H9 (cell line): Measurements from ENCODE around the gene ENPP1. TPM values are rescaled to one million over a fixed set of nuclear protein-coding genes. Genes with fewer than 3 reads are reported as not detected.

Source experiments
- DNase-seq: peaks from one replicate; pipeline ENCODE4 v3.0.0-alpha.2; 2017
- H2AFZ ChIP-seq: one replicate; pipeline ENCODE4 v1.6.1; 2013; ENCODE audit warnings: mild to moderate bottlenecking, low read length, control low read depth, moderate library complexity
- H2AK5ac ChIP-seq: 2 replicates; pipeline ENCODE4 v1.6.1; 2013; ENCODE audit warnings: low read length, control low read depth, mixed read lengths; ENCODE audit not compliant: insufficient read length
- H2BK120ac ChIP-seq: one replicate; pipeline ENCODE4 v1.6.1; 2013; ENCODE audit warnings: low read depth, mild to moderate bottlenecking, low read length, control low read depth, inconsistent platforms; ENCODE audit not compliant: poor library complexity, severe bottlenecking
- H2BK12ac ChIP-seq: 2 replicates; pipeline ENCODE4 v1.6.1; 2013; ENCODE audit warnings: low read length, control low read depth, mixed read lengths, low read depth; ENCODE audit not compliant: insufficient read length
- H2BK15ac ChIP-seq: 2 replicates; pipeline ENCODE4 v1.6.1; 2013; ENCODE audit warnings: low read depth, low read length, control low read depth
- H2BK20ac ChIP-seq: one replicate; pipeline ENCODE4 v1.6.1; 2013; ENCODE audit warnings: low read depth, mild to moderate bottlenecking, low read length, control low read depth, inconsistent platforms; ENCODE audit not compliant: poor library complexity, severe bottlenecking
- H2BK5ac ChIP-seq: 2 replicates; pipeline ENCODE4 v1.6.1; 2013; ENCODE audit warnings: low read length, control low read depth, mixed read lengths; ENCODE audit not compliant: insufficient read length
- H3K14ac ChIP-seq: 2 replicates; pipeline ENCODE4 v1.6.1; 2013; ENCODE audit warnings: low read length, control low read depth; ENCODE audit not compliant: insufficient read depth
- H3K18ac ChIP-seq: 2 replicates; pipeline ENCODE4 v1.6.1; 2013; ENCODE audit warnings: low read depth, mild to moderate bottlenecking, mixed read lengths, low read length, control low read depth; ENCODE audit not compliant: insufficient read length
- H3K23ac ChIP-seq: 2 replicates; pipeline ENCODE4 v1.6.1; 2013; ENCODE audit warnings: low read length, control low read depth, mixed read lengths, low read depth; ENCODE audit not compliant: insufficient read length
- H3K23me2 ChIP-seq: 2 replicates; pipeline ENCODE4 v1.6.1; 2013; ENCODE audit warnings: low read depth, mild to moderate bottlenecking, mixed read lengths, low read length, control low read depth; ENCODE audit not compliant: insufficient read length, poor library complexity, severe bottlenecking
- H3K27ac ChIP-seq: 2 replicates; pipeline ENCODE4 v1.5.1; 2013; ENCODE audit warnings: low read length, control low read depth, mixed read lengths, low read depth; ENCODE audit not compliant: insufficient read length
- H3K27me3 ChIP-seq: 2 replicates; pipeline ENCODE4 v1.6.1; 2013; ENCODE audit warnings: low read length, control low read depth, inconsistent platforms; ENCODE audit not compliant: insufficient read depth
- H3K4ac ChIP-seq: 2 replicates; pipeline ENCODE4 v1.6.1; 2013; ENCODE audit warnings: low read depth, mild to moderate bottlenecking, control low read depth, inconsistent platforms, low read length, moderate library complexity
- H3K4me1 ChIP-seq: 2 replicates; pipeline ENCODE4 v1.6.1; 2013; ENCODE audit warnings: low read length, control low read depth, inconsistent platforms; ENCODE audit not compliant: insufficient read depth
- H3K4me2 ChIP-seq: 2 replicates; pipeline ENCODE4 v1.6.1; 2013; ENCODE audit warnings: low read length, control low read depth, mixed read lengths; ENCODE audit not compliant: insufficient read length, insufficient read depth
- H3K56ac ChIP-seq: 2 replicates; pipeline ENCODE4 v1.6.1; 2013; ENCODE audit warnings: low read depth, mild to moderate bottlenecking, mixed read lengths, low read length, control low read depth; ENCODE audit not compliant: insufficient read length
- H3K79me1 ChIP-seq: 2 replicates; pipeline ENCODE4 v1.6.1; 2013; ENCODE audit warnings: low read depth, mild to moderate bottlenecking, moderate library complexity, low read length, control low read depth, inconsistent platforms; ENCODE audit not compliant: insufficient read depth, poor library complexity, severe bottlenecking
- H3K79me2 ChIP-seq: 2 replicates; pipeline ENCODE4 v1.6.1; 2013; ENCODE audit warnings: low read length, control low read depth, inconsistent platforms; ENCODE audit not compliant: insufficient read depth
- H3K9ac ChIP-seq: 2 replicates; pipeline ENCODE4 v1.6.1; 2013; ENCODE audit warnings: low read length, control low read depth, mixed read lengths; ENCODE audit not compliant: insufficient read length; ENCODE audit errors: extremely low read depth
- H3K9me3 ChIP-seq: one replicate; pipeline ENCODE4 v1.6.1; 2013; ENCODE audit warnings: low read depth, low read length, inconsistent platforms; ENCODE audit not compliant: control insufficient read depth
- H3T11ph ChIP-seq: one replicate; pipeline ENCODE4 v1.6.1; 2013; ENCODE audit warnings: mild to moderate bottlenecking, low read length, control low read depth, inconsistent platforms
- H4K20me1 ChIP-seq: one replicate; pipeline ENCODE4 v1.6.1; 2013; ENCODE audit not compliant: control insufficient read depth, insufficient read length, insufficient read depth
- H4K5ac ChIP-seq: 2 replicates; pipeline ENCODE4 v1.6.1; 2013; ENCODE audit warnings: low read depth, mild to moderate bottlenecking, mixed read lengths, low read length, control low read depth; ENCODE audit not compliant: insufficient read length
- H4K8ac ChIP-seq: replicated peaks from 2 replicates; pipeline ENCODE4 v1.6.1; 2013; ENCODE audit warnings: low read length, control low read depth, mixed read lengths, low read depth; ENCODE audit not compliant: insufficient read length
- H4K91ac ChIP-seq: 2 replicates; pipeline ENCODE4 v1.6.1; 2013; ENCODE audit warnings: low read depth, mild to moderate bottlenecking, moderate library complexity, mixed read lengths, low read length, control low read depth; ENCODE audit not compliant: insufficient read length
- H3K27ac Mint-ChIP-seq, 3 experiments: 2 replicates in 2 of 3; 3 replicates in 1 of 3; pipeline ENCODE4 v1.8.0; 2020 to 2021; ENCODE audit warnings: mixed read lengths in 3 of 3, mild to moderate bottlenecking in 1 of 3, moderate library complexity in 1 of 3
- H3K27me3 Mint-ChIP-seq: 2 replicates; pipeline ENCODE4 v1.8.0; 2021; ENCODE audit warnings: low read depth, mild to moderate bottlenecking, moderate library complexity, mixed read lengths
- H3K36me3 Mint-ChIP-seq, 3 experiments: 2 replicates in 2 of 3; 3 replicates in 1 of 3; pipeline ENCODE4 v1.8.0; 2020 to 2021; ENCODE audit warnings: low read depth in 3 of 3, mixed read lengths in 3 of 3; ENCODE audit not compliant: insufficient read depth in 1 of 3
- H3K4me1 Mint-ChIP-seq, 2 experiments: 2 replicates each; pipeline ENCODE4 v1.8.0; 2020; ENCODE audit warnings: mixed read lengths in 2 of 2
- H3K4me3 Mint-ChIP-seq, 2 experiments: 2 replicates in 1 of 2; 3 replicates in 1 of 2; pipeline ENCODE4 v1.8.0; 2020 to 2021; ENCODE audit warnings: mild to moderate bottlenecking in 2 of 2, mixed read lengths in 2 of 2, moderate library complexity in 1 of 2
- H3K9me3 Mint-ChIP-seq, 2 experiments: 2 replicates in 1 of 2; 3 replicates in 1 of 2; pipeline ENCODE4 v1.8.0; 2020; ENCODE audit warnings: mild to moderate bottlenecking in 2 of 2, mixed read lengths in 2 of 2, moderate library complexity in 1 of 2
- WGBS: extraction: QIAGEN DNeasy Blood & Tissue Kit; methylation state at CpG from one replicate; pipeline ENCODE4 v1.1.7; 2013; ENCODE audit warnings: missing lambda C conversion rate, low lambda C conversion rate, mixed read lengths; ENCODE audit not compliant: insufficient read length; ENCODE audit errors: extremely low coverage; 5-methylcytosine and 5-hydroxymethylcytosine counted together
- total RNA-seq: library from RNA; stranded (reverse); gene quantifications from 2 replicates; pipeline ENCODE4 v1.2.1, GENCODE V29; 2021
- TF ChIP-seq, protein P1 (sequence below): fragments of 200-600 bp; sonication (generic); conservative IDR thresholded peaks from 3 replicates; pipeline ENCODE4 v1.8.0; 2021; ENCODE audit warnings: antibody characterized with exemption, mild to moderate bottlenecking

The ENPP1 gene
- total RNA-seq, 1 experiment from 2014 or later: 22.5 TPM

DNA sequence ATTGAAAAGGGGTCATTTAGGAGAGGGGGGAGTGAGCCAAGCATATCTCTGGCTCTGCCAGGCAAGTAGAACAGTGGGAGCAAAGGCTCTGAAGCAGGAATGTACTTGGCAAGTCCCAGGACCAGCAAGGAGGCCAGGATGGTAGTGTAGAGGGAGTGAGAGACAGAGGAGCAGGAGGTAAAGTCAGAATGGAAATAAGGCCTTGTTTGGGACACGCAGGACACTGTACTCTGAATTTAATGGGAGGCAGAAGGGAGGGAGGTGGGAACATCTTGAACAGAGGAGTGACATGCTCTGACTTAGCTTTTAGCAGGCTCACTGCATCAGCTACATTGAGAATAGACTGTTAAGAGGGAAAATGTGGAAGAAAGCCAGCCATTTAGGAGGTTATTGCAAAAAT, 37.0 kb upstream of the ENPP1 start:
- WGBS: no CpG with 5 or more reads among the region's 1 CpG
- Histone ChIP-seq H3K79me1 (no peaks in the 10 kb centered on the region), H4K20me1 (no peaks in the 10 kb centered on the region), H3T11ph (no peak overlapping the region), H3K4me1 (no peaks in the 10 kb centered on the region), H4K8ac (no peak overlapping the region), H3K9me3 (no peaks in the 10 kb centered on the region), H2AFZ (no peak overlapping the region), H3K23me2 (no peaks in the 10 kb centered on the region), H2AK5ac (no peak overlapping the region), H3K14ac (no peak overlapping the region), H2BK12ac (no peak overlapping the region), H3K23ac (no peak overlapping the region), H2BK120ac (no peak overlapping the region), H2BK20ac (no peak overlapping the region), H4K5ac (no peak overlapping the region), H3K79me2 (no peaks in the 10 kb centered on the region), H3K9ac (no peak overlapping the region), H3K18ac (no peak overlapping the region), H4K91ac (no peak overlapping the region), H2BK5ac (no peak overlapping the region), H3K27ac (no peak overlapping the region), H3K27me3 (no peaks in the 10 kb centered on the region), H3K56ac (no peak overlapping the region), H3K4ac (no peak overlapping the region), H3K4me2 (no peak overlapping the region), H2BK15ac (no peak overlapping the region)
- no peak for DNase-seq
- Mint-ChIP-seq H3K9me3 (no peaks in the 10 kb centered on the region), H3K4me1 (peaks cover 4 to 11% of the 10 kb centered on the region in 2 experiments; a peak in 3 of 4 replicates), H3K27ac (no peak overlapping the region), H3K4me3 (no peak overlapping the region), H3K27me3 (peaks cover 22% of the 10 kb centered on the region), H3K36me3 (no peaks in the 10 kb centered on the region)
- TF ChIP-seq, protein P1, sequence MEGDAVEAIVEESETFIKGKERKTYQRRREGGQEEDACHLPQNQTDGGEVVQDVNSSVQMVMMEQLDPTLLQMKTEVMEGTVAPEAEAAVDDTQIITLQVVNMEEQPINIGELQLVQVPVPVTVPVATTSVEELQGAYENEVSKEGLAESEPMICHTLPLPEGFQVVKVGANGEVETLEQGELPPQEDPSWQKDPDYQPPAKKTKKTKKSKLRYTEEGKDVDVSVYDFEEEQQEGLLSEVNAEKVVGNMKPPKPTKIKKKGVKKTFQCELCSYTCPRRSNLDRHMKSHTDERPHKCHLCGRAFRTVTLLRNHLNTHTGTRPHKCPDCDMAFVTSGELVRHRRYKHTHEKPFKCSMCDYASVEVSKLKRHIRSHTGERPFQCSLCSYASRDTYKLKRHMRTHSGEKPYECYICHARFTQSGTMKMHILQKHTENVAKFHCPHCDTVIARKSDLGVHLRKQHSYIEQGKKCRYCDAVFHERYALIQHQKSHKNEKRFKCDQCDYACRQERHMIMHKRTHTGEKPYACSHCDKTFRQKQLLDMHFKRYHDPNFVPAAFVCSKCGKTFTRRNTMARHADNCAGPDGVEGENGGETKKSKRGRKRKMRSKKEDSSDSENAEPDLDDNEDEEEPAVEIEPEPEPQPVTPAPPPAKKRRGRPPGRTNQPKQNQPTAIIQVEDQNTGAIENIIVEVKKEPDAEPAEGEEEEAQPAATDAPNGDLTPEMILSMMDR: no peak
